HepG2 (cell line): ENCODE results near the gene MMP24OS. TPM values are rescaled to one million over a fixed set of nuclear protein-coding genes. Genes with fewer than 3 reads are reported as not detected.

Experiments
- CBX2 ChIP-seq, 2 experiments: fragments of 200-600 bp in 1 of 2; sonication (generic); formaldehyde crosslinking in 1 of 2; IDR thresholded peaks; 2 replicates each; pipeline versions ENCODE4 v1.7.0 to v1.8.1; 2018 to 2022; ENCODE audit warnings: low read depth in 2 of 2, low read length in 1 of 2, mild to moderate bottlenecking in 1 of 2, missing genetic modification reagents in 1 of 2
- DBP ChIP-seq: sonication (generic); formaldehyde crosslinking; IDR thresholded peaks from 2 replicates; pipeline ENCODE4 v1.4.0; 2020; ENCODE audit warnings: missing genetic modification reagents; ENCODE audit errors: not compliant biosample characterization
- JDP2 ChIP-seq: sonication (generic); formaldehyde crosslinking; IDR thresholded peaks from 2 replicates; pipeline ENCODE4 v1.8.1; 2022; ENCODE audit warnings: missing genetic modification reagents, borderline replicate concordance
- KAT8 ChIP-seq: IDR thresholded peaks from 2 replicates; pipeline ENCODE4 v1.6.1; 2016; ENCODE audit warnings: missing genetic modification reagents, missing compliant biosample characterization
- MXI1 ChIP-seq: IDR thresholded peaks from 3 replicates; pipeline ENCODE4 v1.6.1; 2012; ENCODE audit warnings: low read depth, low read length, inconsistent platforms, borderline replicate concordance
- MYC ChIP-seq: sonication (generic); formaldehyde crosslinking; IDR thresholded peaks from 2 replicates; pipeline ENCODE4 v1.9.0; 2021; ENCODE audit warnings: missing genetic modification reagents, borderline replicate concordance
- NCOA5 ChIP-seq: sonication (generic); formaldehyde crosslinking; IDR thresholded peaks from 2 replicates; pipeline ENCODE4 v1.4.0; 2020; ENCODE audit warnings: missing genetic modification reagents
- NKX3-1 ChIP-seq: sonication (generic); formaldehyde crosslinking; IDR thresholded peaks from 2 replicates; pipeline ENCODE4 v1.5.0; 2020; ENCODE audit warnings: missing genetic modification reagents
- NR2C2 ChIP-seq: sonication (generic); formaldehyde crosslinking; IDR thresholded peaks from 2 replicates; pipeline ENCODE4 v1.4.0; 2020; ENCODE audit warnings: missing genetic modification reagents, mild to moderate bottlenecking, moderate library complexity, borderline replicate concordance
- ONECUT2 ChIP-seq: sonication (generic); formaldehyde crosslinking; IDR thresholded peaks from 2 replicates; pipeline ENCODE4 v1.4.0; 2020; ENCODE audit warnings: missing genetic modification reagents
- SCMH1 ChIP-seq: sonication (generic); formaldehyde crosslinking; IDR thresholded peaks from 2 replicates; pipeline ENCODE4 v1.9.0; 2021; ENCODE audit warnings: missing genetic modification reagents, mild to moderate bottlenecking, borderline replicate concordance
- SMAD3 ChIP-seq: sonication (generic); formaldehyde crosslinking; IDR thresholded peaks from 2 replicates; pipeline ENCODE4 v1.4.0; 2020; ENCODE audit warnings: missing genetic modification reagents
- ZNF546 ChIP-seq: sonication (generic); formaldehyde crosslinking; conservative IDR thresholded peaks from 2 replicates; pipeline ENCODE4 v1.8.1; 2023; ENCODE audit warnings: mild to moderate bottlenecking, missing genetic modification reagents
- ZNF547 ChIP-seq: sonication (generic); formaldehyde crosslinking; IDR thresholded peaks from 2 replicates; pipeline ENCODE4 v1.5.1; 2020; ENCODE audit warnings: mild to moderate bottlenecking, missing genetic modification reagents
- ZNF678 ChIP-seq: sonication (generic); formaldehyde crosslinking; IDR thresholded peaks from 2 replicates; pipeline ENCODE4 v1.4.0; 2020; ENCODE audit warnings: mild to moderate bottlenecking, missing genetic modification reagents
- ZNF724P ChIP-seq: sonication (generic); formaldehyde crosslinking; IDR thresholded peaks from 2 replicates; pipeline ENCODE4 v1.8.0; 2022; ENCODE audit warnings: missing genetic modification reagents, borderline replicate concordance
- polyA plus RNA-seq, 8 experiments: library from polyadenylated mRNA; depleted of rRNA in 3 of 8; stranded (reverse) in 7 of 8; unstranded in 1 of 8; fragments of >200 nt; fragmentation: Illumina TruSeq in 4 of 8; extraction: Trizol in 4 of 8; gene quantifications; 2 replicates each; pipeline versions ENCODE4 v1.2.1 to v1.2.3, GENCODE V29; 2011 to 2016; ENCODE audit warnings: low read depth in 4 of 8, missing spikeins in 1 of 8, mixed read lengths in 1 of 8; ENCODE audit not compliant: insufficient read depth in 1 of 8
- total RNA-seq, 5 experiments: library from RNA; depleted of rRNA; stranded (reverse); fragments of >200 nt; fragmentation: Illumina TruSeq; extraction: Trizol; gene quantifications; 2 replicates each; pipeline ENCODE4 v1.2.3, GENCODE V29; 2016; ENCODE audit warnings: low read depth in 1 of 5
- TF ChIP-seq, protein P1 (sequence below): sonication (generic); formaldehyde crosslinking; IDR thresholded peaks from 2 replicates; pipeline ENCODE4 v1.8.0; 2022; ENCODE audit warnings: mild to moderate bottlenecking, missing genetic modification reagents, moderate library complexity
- TF ChIP-seq, protein P2 (sequence below): sonication (generic); formaldehyde crosslinking; IDR thresholded peaks from 2 replicates; pipeline ENCODE4 v1.4.0; 2020; ENCODE audit warnings: missing genetic modification reagents, mild to moderate bottlenecking, borderline replicate concordance
- TF ChIP-seq, protein P3 (sequence below): sonication (generic); formaldehyde crosslinking; IDR thresholded peaks from 2 replicates; pipeline ENCODE4 v1.4.0; 2020; ENCODE audit warnings: mild to moderate bottlenecking, missing genetic modification reagents
- TF ChIP-seq, protein P4 (sequence below): sonication (generic); formaldehyde crosslinking; IDR thresholded peaks from 2 replicates; pipeline ENCODE4 v1.9.0; 2021; ENCODE audit warnings: missing genetic modification reagents, mild to moderate bottlenecking, borderline replicate concordance

MMP24OS gene
- total and polyA plus RNA-seq, 2 of the 13 experiments (the other 11 are each of a cell fraction or from before 2014, with no cell fraction given), result 6.0 to 8.5 TPM

- TF ChIP-seq SCMH1 (CRISPR knock-in tag), result no peak
- peak; percentile 99 for TF ChIP-seq KAT8 (CRISPR knock-in tag)
- peak; percentile 96; the same call in 2 of the 3 replicates for TF ChIP-seq MXI1
- TF ChIP-seq, protein P1, sequence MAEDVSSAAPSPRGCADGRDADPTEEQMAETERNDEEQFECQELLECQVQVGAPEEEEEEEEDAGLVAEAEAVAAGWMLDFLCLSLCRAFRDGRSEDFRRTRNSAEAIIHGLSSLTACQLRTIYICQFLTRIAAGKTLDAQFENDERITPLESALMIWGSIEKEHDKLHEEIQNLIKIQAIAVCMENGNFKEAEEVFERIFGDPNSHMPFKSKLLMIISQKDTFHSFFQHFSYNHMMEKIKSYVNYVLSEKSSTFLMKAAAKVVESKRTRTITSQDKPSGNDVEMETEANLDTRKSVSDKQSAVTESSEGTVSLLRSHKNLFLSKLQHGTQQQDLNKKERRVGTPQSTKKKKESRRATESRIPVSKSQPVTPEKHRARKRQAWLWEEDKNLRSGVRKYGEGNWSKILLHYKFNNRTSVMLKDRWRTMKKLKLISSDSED, result no peak; the same call in 1 of the 2 replicates
- TF ChIP-seq, protein P2, sequence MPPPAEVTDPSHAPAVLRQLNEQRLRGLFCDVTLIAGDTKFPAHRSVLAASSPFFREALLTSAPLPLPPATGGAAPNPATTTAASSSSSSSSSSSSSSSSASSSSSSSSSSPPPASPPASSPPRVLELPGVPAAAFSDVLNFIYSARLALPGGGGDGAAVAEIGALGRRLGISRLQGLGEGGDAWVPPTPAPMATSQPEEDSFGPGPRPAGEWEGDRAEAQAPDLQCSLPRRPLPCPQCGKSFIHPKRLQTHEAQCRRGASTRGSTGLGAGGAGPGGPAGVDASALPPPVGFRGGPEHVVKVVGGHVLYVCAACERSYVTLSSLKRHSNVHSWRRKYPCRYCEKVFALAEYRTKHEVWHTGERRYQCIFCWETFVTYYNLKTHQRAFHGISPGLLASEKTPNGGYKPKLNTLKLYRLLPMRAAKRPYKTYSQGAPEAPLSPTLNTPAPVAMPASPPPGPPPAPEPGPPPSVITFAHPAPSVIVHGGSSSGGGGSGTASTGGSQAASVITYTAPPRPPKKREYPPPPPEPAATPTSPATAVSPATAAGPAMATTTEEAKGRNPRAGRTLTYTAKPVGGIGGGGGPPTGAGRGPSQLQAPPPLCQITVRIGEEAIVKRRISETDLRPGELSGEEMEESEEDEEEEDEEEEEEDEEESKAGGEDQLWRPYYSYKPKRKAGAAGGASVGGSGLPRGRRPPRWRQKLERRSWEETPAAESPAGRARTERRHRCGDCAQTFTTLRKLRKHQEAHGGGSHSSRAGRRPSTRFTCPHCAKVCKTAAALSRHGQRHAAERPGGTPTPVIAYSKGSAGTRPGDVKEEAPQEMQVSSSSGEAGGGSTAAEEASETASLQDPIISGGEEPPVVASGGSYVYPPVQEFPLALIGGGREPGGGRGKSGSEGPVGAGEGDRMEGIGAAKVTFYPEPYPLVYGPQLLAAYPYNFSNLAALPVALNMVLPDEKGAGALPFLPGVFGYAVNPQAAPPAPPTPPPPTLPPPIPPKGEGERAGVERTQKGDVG (CRISPR knock-in tag), result no peak
- no peak for TF ChIP-seq ONECUT2 (CRISPR knock-in tag)
- TF ChIP-seq NCOA5, result no peak
- peak; percentile 94; the same call in 1 of the 2 replicates for TF ChIP-seq ZNF678
- TF ChIP-seq ZNF724P (CRISPR knock-in tag), result peak; percentile 87
- TF ChIP-seq MYC (CRISPR knock-in tag), result peak; percentile 98
- TF ChIP-seq, protein P3, sequence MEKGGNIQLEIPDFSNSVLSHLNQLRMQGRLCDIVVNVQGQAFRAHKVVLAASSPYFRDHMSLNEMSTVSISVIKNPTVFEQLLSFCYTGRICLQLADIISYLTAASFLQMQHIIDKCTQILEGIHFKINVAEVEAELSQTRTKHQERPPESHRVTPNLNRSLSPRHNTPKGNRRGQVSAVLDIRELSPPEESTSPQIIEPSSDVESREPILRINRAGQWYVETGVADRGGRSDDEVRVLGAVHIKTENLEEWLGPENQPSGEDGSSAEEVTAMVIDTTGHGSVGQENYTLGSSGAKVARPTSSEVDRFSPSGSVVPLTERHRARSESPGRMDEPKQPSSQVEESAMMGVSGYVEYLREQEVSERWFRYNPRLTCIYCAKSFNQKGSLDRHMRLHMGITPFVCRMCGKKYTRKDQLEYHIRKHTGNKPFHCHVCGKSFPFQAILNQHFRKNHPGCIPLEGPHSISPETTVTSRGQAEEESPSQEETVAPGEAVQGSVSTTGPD (CRISPR knock-in tag), result peak; percentile 89; the same call in 1 of the 2 replicates
- peak; percentile 70; the same call in 1 of the 2 replicates for TF ChIP-seq JDP2
- no peak for TF ChIP-seq CBX2 (IDR thresholded peaks at IDR 0.05; ENCODE audit: low read depth, low read length)
- TF ChIP-seq CBX2 (CRISPR knock-in tag; IDR thresholded peaks at IDR 0.05; ENCODE audit: low read depth), result no peak; the same call in 1 of the 2 replicates
- TF ChIP-seq NKX3-1 (CRISPR knock-in tag), result no peak; the same call in 1 of the 2 replicates
- peak; percentile 29; the same call in 1 of the 2 replicates for TF ChIP-seq SMAD3 (CRISPR knock-in tag)
- peak; percentile 95 for TF ChIP-seq NR2C2 (CRISPR knock-in tag)
- TF ChIP-seq, protein P4, sequence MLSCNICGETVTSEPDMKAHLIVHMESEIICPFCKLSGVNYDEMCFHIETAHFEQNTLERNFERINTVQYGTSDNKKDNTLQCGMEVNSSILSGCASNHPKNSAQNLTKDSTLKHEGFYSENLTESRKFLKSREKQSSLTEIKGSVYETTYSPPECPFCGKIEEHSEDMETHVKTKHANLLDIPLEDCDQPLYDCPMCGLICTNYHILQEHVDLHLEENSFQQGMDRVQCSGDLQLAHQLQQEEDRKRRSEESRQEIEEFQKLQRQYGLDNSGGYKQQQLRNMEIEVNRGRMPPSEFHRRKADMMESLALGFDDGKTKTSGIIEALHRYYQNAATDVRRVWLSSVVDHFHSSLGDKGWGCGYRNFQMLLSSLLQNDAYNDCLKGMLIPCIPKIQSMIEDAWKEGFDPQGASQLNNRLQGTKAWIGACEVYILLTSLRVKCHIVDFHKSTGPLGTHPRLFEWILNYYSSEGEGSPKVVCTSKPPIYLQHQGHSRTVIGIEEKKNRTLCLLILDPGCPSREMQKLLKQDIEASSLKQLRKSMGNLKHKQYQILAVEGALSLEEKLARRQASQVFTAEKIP (CRISPR knock-in tag), result no peak
- peak; percentile 80; the same call in 1 of the 2 replicates for TF ChIP-seq ZNF546
- TF ChIP-seq DBP (CRISPR knock-in tag), result no peak
- TF ChIP-seq ZNF547 (CRISPR knock-in tag), result peak; percentile 95
Observed at GRCh38 chr20:35284267-35284991, 6.5 kb upstream of the MMP24OS start, which contains the start of gene EIF6 (continued).
